H1 (cell line): Measurements from ENCODE around the gene TRIM27. TPM values are rescaled to one million over a fixed set of nuclear protein-coding genes. Genes with fewer than 3 reads are reported as not detected.

Experiments
- SIN3A ChIP-seq, 2 experiments: IDR thresholded peaks in 1 of 2; conservative IDR thresholded peaks in 1 of 2; 2 replicates each; pipeline ENCODE4 v1.6.1; 2011 to 2012; ENCODE audit warnings: low read length in 2 of 2, improper control_type of control experiment in 1 of 2, low read depth in 1 of 2, mild to moderate bottlenecking in 1 of 2
- polyA plus RNA-seq, 7 experiments: library from polyadenylated mRNA; depleted of rRNA in 3 of 7; stranded (reverse) in 5 of 7; unstranded in 2 of 7; fragments of >200 nt in 5 of 7; fragments of 200-250 nt in 2 of 7; gene quantifications; 1 replicate in 5 of 7; 2 replicates in 1 of 7; 4 replicates in 1 of 7; pipeline versions ENCODE4 v1.2.1 to v1.2.3, GENCODE V29; 2011 to 2013; ENCODE audit warnings: missing spikeins in 2 of 7, mixed read lengths in 2 of 7
- total RNA-seq: library from RNA; stranded (reverse); fragmentation: NEBNext Ultra II Directional; extraction: Animal tissue kit (Norgen Biotek cat#: 25700); gene quantifications from 2 replicates; pipeline ENCODE4 v1.2.1, GENCODE V29; 2021
- TF ChIP-seq, protein P1 (sequence below): IDR thresholded peaks from 2 replicates; pipeline ENCODE4 v1.6.1; 2012; ENCODE audit warnings: inconsistent platforms

TRIM27 gene
- total and polyA plus RNA-seq, 2 of the 8 experiments (the other 6 are each of a cell fraction or from before 2014, with no cell fraction given): 76.4 to 85.9 TPM

DNA sequence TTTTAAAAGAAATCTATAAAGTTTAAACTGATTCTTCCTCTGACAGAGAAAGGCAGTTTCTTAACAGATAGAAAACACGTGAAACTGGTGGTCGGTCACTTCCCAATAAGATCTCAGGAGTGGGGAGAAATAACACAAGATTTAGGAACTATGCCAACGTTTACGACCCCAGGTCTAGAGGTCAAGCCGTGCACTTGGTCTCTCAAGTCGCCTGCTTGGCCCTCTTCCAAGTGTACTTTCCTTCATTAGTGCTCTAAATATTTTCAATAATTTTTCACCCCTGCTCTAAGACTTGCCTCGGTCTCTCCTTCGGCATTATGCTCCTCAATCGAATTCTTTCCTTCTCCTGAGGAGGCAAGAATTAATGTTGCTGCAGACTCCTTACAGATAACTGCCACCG lies 61.7 kb downstream of the TRIM27 start (continued):
- TF ChIP-seq, protein P1, sequence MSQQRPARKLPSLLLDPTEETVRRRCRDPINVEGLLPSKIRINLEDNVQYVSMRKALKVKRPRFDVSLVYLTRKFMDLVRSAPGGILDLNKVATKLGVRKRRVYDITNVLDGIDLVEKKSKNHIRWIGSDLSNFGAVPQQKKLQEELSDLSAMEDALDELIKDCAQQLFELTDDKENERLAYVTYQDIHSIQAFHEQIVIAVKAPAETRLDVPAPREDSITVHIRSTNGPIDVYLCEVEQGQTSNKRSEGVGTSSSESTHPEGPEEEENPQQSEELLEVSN: no peak
- no peak for TF ChIP-seq SIN3A (conservative IDR thresholded peaks at IDR 0.05 in 1 of 2, IDR thresholded peaks at IDR 0.05 in 1 of 2; ENCODE audit: low read depth in 1 of 2, low read length in 2 of 2)
